ENCODE results near the gene TMEM106B. TPM values are rescaled to one million over a fixed set of nuclear protein-coding genes. Genes with fewer than 3 reads are reported as not detected.

TMEM106B gene
- total RNA-seq, 1 experiment from 2014 or later = 46.8 TPM

DNA sequence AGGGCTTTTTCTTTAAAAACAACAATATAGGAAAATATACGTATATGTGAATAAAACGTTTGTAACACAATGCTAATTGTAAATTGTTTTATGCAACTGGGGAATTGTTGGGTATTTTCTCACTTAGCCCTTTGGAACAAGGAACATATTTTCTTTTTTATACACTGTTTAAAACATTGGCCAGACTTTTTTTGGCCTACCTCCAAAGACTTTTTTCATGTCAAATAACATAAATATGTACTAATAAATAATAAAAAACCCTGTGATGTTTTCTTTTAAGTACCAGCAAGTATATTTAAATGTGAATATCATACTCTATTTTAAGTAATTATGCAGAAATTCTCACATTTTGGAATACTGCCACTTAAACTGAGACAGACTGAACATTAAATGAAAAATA lies 15.7 kb downstream of the TMEM106B start:
- H3K4me1 Mint-ChIP-seq (ENCODE audit: low read depth, unreplicated experiment) = no peaks in the 10 kb centered on the region
- TF ChIP-seq, protein P1, sequence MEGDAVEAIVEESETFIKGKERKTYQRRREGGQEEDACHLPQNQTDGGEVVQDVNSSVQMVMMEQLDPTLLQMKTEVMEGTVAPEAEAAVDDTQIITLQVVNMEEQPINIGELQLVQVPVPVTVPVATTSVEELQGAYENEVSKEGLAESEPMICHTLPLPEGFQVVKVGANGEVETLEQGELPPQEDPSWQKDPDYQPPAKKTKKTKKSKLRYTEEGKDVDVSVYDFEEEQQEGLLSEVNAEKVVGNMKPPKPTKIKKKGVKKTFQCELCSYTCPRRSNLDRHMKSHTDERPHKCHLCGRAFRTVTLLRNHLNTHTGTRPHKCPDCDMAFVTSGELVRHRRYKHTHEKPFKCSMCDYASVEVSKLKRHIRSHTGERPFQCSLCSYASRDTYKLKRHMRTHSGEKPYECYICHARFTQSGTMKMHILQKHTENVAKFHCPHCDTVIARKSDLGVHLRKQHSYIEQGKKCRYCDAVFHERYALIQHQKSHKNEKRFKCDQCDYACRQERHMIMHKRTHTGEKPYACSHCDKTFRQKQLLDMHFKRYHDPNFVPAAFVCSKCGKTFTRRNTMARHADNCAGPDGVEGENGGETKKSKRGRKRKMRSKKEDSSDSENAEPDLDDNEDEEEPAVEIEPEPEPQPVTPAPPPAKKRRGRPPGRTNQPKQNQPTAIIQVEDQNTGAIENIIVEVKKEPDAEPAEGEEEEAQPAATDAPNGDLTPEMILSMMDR (IDR thresholded peaks at IDR 0.05; ENCODE audit: insufficient read depth in 1 of 2, low read depth in 1 of 2, low read length in 1 of 2, severe bottlenecking in 1 of 2, unreplicated experiment in 1 of 2) = no peak
- no TSS peak for BruUV-seq (replicated peaks)
- Histone ChIP-seq H3K9me3 (no peaks in the 10 kb centered on the region), H3K27me3 (replicated peaks; ENCODE audit: control insufficient read depth, insufficient read depth, low read length) (no peaks in the 10 kb centered on the region), H3K4me1 (no peaks in the 10 kb centered on the region), H3K4me3 (ENCODE audit: low read depth, low read length) (no peak overlapping the region), H3K36me3 (ENCODE audit: control insufficient read depth, insufficient read depth, low read length) (no peaks in the 10 kb centered on the region; the same call in 1 of the 2 replicates)
- intact Hi-C loops (cut with micrococcal nuclease; ENCODE audit: unreplicated experiment) = no loop called here
- H3K27me3 Mint-ChIP-seq (ENCODE audit: insufficient read depth, unreplicated experiment) = no peaks in the 10 kb centered on the region
- no peaks in the 10 kb centered on the region for H3K9me3 Mint-ChIP-seq (ENCODE audit: unreplicated experiment)
- H3K27ac Mint-ChIP-seq (ENCODE audit: unreplicated experiment) = no peak overlapping the region
- ChIA-PET POLR2A (no interaction called here), CTCF (no interaction called here)
- no peak overlapping the region for H3K4me3 Mint-ChIP-seq (ENCODE audit: unreplicated experiment)
- DNase-seq = no peak
- peaks cover 24% of the 10 kb centered on the region for H3K36me3 Mint-ChIP-seq (ENCODE audit: insufficient read depth, unreplicated experiment)

GRCh38 chr7:12228024-12228423 lies 16.9 kb downstream of the TMEM106B start:
- no peaks in the 10 kb centered on the region; the same call in 1 of the 2 replicates for H3K36me3 ChIP-seq (ENCODE audit: control insufficient read depth, insufficient read depth, low read length)
- no peaks in the 10 kb centered on the region for H3K9me3 Mint-ChIP-seq (ENCODE audit: unreplicated experiment)
- peaks cover 24% of the 10 kb centered on the region for H3K36me3 Mint-ChIP-seq (ENCODE audit: insufficient read depth, unreplicated experiment)
- no peaks in the 10 kb centered on the region for H3K27me3 ChIP-seq (replicated peaks; ENCODE audit: control insufficient read depth, insufficient read depth, low read length)
- ChIA-PET POLR2A (no interaction called here), CTCF (no interaction called here)
- TF ChIP-seq, protein P1 (IDR thresholded peaks at IDR 0.05; ENCODE audit: insufficient read depth in 1 of 2, low read depth in 1 of 2, low read length in 1 of 2, severe bottlenecking in 1 of 2, unreplicated experiment in 1 of 2) = no peak
- no peaks in the 10 kb centered on the region for H3K4me1 ChIP-seq
- no peaks in the 10 kb centered on the region for H3K4me1 Mint-ChIP-seq (ENCODE audit: low read depth, unreplicated experiment)
- no peaks in the 10 kb centered on the region for H3K27me3 Mint-ChIP-seq (ENCODE audit: insufficient read depth, unreplicated experiment)
- no peaks in the 10 kb centered on the region for H3K9me3 ChIP-seq
- H3K4me3 Mint-ChIP-seq (ENCODE audit: unreplicated experiment) = no peak overlapping the region
- no peak overlapping the region for H3K4me3 ChIP-seq (ENCODE audit: low read depth, low read length)
- no TSS peak for BruUV-seq (replicated peaks)
- intact Hi-C loops (cut with micrococcal nuclease; ENCODE audit: unreplicated experiment) = no loop called here
- no peak for DNase-seq
- no peak overlapping the region for H3K27ac Mint-ChIP-seq (ENCODE audit: unreplicated experiment)

GRCh38 chr7:12229046-12229445 lies 18.0 kb downstream of the TMEM106B start:
- no peaks in the 10 kb centered on the region for H3K9me3 Mint-ChIP-seq (ENCODE audit: unreplicated experiment)
- DNase-seq = no peak
- no peak overlapping the region for H3K4me3 ChIP-seq (ENCODE audit: low read depth, low read length)
- no peaks in the 10 kb centered on the region for H3K4me1 Mint-ChIP-seq (ENCODE audit: low read depth, unreplicated experiment)
- H3K4me3 Mint-ChIP-seq (ENCODE audit: unreplicated experiment) = no peak overlapping the region
- H3K36me3 Mint-ChIP-seq (ENCODE audit: insufficient read depth, unreplicated experiment) = peaks cover 19% of the 10 kb centered on the region
- POLR2A ChIA-PET = no interaction called here
- no peaks in the 10 kb centered on the region for H3K9me3 ChIP-seq
- intact Hi-C loops (cut with micrococcal nuclease; ENCODE audit: unreplicated experiment) = no loop called here
- H3K36me3 ChIP-seq (ENCODE audit: control insufficient read depth, insufficient read depth, low read length) = no peaks in the 10 kb centered on the region
- H3K27me3 Mint-ChIP-seq (ENCODE audit: insufficient read depth, unreplicated experiment) = no peaks in the 10 kb centered on the region
- BruUV-seq (replicated peaks) = no TSS peak
- CTCF ChIA-PET = no interaction called here
- H3K27ac Mint-ChIP-seq (ENCODE audit: unreplicated experiment) = no peak overlapping the region
- no peaks in the 10 kb centered on the region for H3K27me3 ChIP-seq (replicated peaks; ENCODE audit: control insufficient read depth, insufficient read depth, low read length)
- TF ChIP-seq, protein P1 (IDR thresholded peaks at IDR 0.05; ENCODE audit: insufficient read depth in 1 of 2, low read depth in 1 of 2, low read length in 1 of 2, severe bottlenecking in 1 of 2, unreplicated experiment in 1 of 2) = no peak
- H3K4me1 ChIP-seq = no peaks in the 10 kb centered on the region

All from Caco-2 (cell line).